ENCODE data around the gene KLHL12.
A peak's percentile ranks its signal among the peaks of the same experiment; 100 is the strongest.

KLHL12 gene

GRCh38 chr1:202880062-202880461, 47.0 kb downstream of the KLHL12 start:
- DNase-seq: no peak

GRCh38 chr1:202879128-202879527, 47.9 kb downstream of the KLHL12 start:
- DNase-seq: no peak

GRCh38 chr1:202873026-202873425, 54.0 kb downstream of the KLHL12 start:
- DNase-seq: no peak

- no peak for DNase-seq
Observed at GRCh38 chr1:202871367-202871766, 55.7 kb downstream of the KLHL12 start.

- no peak for DNase-seq
Observed at GRCh38 chr1:202862679-202863560, 64.1 kb downstream of the KLHL12 start.

- DNase-seq: peak; percentile 74 to 92
Observed at GRCh38 chr1:202861420-202862132, 65.5 kb downstream of the KLHL12 start.

GRCh38 chr1:202860744-202861419, 66.2 kb downstream of the KLHL12 start:
- peak; percentile 64 to 84 for DNase-seq

GRCh38 chr1:202858789-202859414, 68.1 kb downstream of the KLHL12 start:
- no peak for DNase-seq

GRCh38 chr1:202858331-202858730, 68.7 kb downstream of the KLHL12 start:
- DNase-seq: no peak

- DNase-seq: no peak
Observed at GRCh38 chr1:202857136-202857610, 69.9 kb downstream of the KLHL12 start.

GRCh38 chr1:202856014-202856413, 71.0 kb downstream of the KLHL12 start:
- DNase-seq: no peak

- no peak for DNase-seq
Observed at GRCh38 chr1:202854787-202855186, 72.2 kb downstream of the KLHL12 start.

- peak in 1 of 2 experiments; percentile 21 for DNase-seq
Observed at GRCh38 chr1:202852163-202852904, 74.7 kb downstream of the KLHL12 start.

GRCh38 chr1:202850593-202851362, 76.3 kb downstream of the KLHL12 start:
- DNase-seq: no peak

GRCh38 chr1:202848191-202848542, 78.9 kb downstream of the KLHL12 start:
- DNase-seq: no peak

- no peak for DNase-seq
Observed at GRCh38 chr1:202844935-202845334, 82.1 kb downstream of the KLHL12 start.

- DNase-seq: no peak
Observed at GRCh38 chr1:202844259-202844658, 82.8 kb downstream of the KLHL12 start.

GRCh38 chr1:202843081-202843480, 84.0 kb downstream of the KLHL12 start:
- DNase-seq: no peak

All from NCI-H526 (cell line).